ENCODE results near the gene GFRA1.

The GFRA1 gene

GRCh38 chr10:116043861-116044260 lies 229.1 kb downstream of the GFRA1 start:
- no peak overlapping the region for H3K4me2 ChIP-seq

GRCh38 chr10:116043304-116043703 lies 229.7 kb downstream of the GFRA1 start:
- Histone ChIP-seq H2AFZ (ENCODE audit: low read depth) (no peak overlapping the region), H3K27ac (no peak overlapping the region), H3K9ac (no peak overlapping the region), H4K20me1 (ENCODE audit: insufficient read depth) (no peaks in the 10 kb centered on the region), H3K4me2 (no peak overlapping the region), H3K27me3 (ENCODE audit: insufficient read depth, low read depth) (no peaks in the 10 kb centered on the region), H3K79me2 (ENCODE audit: insufficient read depth, low read depth) (no peaks in the 10 kb centered on the region), H3K4me3 (IDR thresholded peaks at IDR 0.05; ENCODE audit: insufficient read depth, low read depth, low read length) (no peak overlapping the region), H3K4me1 (ENCODE audit: low read depth, poor library complexity, severe bottlenecking) (no peaks in the 10 kb centered on the region), H3K36me3 (ENCODE audit: insufficient read depth) (no peaks in the 10 kb centered on the region)
- no peak for TF ChIP-seq CTCF (conservative IDR thresholded peaks at IDR 0.05; ENCODE audit: low read depth, low read length)

More at GRCh38 chr10:116043861-116044260, 229.1 kb downstream of the GFRA1 start:
- H3K9ac ChIP-seq = no peak overlapping the region
- H3K27ac ChIP-seq = no peak overlapping the region
- no peaks in the 10 kb centered on the region for H3K36me3 ChIP-seq (ENCODE audit: insufficient read depth)
- H4K20me1 ChIP-seq (ENCODE audit: insufficient read depth) = no peaks in the 10 kb centered on the region
- H3K79me2 ChIP-seq (ENCODE audit: insufficient read depth, low read depth) = no peaks in the 10 kb centered on the region
- H3K27me3 ChIP-seq (ENCODE audit: insufficient read depth, low read depth) = no peaks in the 10 kb centered on the region
- H2AFZ ChIP-seq (ENCODE audit: low read depth) = no peak overlapping the region
- H3K4me1 ChIP-seq (ENCODE audit: low read depth, poor library complexity, severe bottlenecking) = no peaks in the 10 kb centered on the region
- TF ChIP-seq CTCF (conservative IDR thresholded peaks at IDR 0.05; ENCODE audit: low read depth, low read length) = no peak
- no peak overlapping the region for H3K4me3 ChIP-seq (IDR thresholded peaks at IDR 0.05; ENCODE audit: insufficient read depth, low read depth, low read length)

- Histone ChIP-seq H3K36me3 (ENCODE audit: insufficient read depth) (no peaks in the 10 kb centered on the region), H3K27ac (no peak overlapping the region), H2AFZ (ENCODE audit: low read depth) (no peak overlapping the region), H3K4me3 (IDR thresholded peaks at IDR 0.05; ENCODE audit: insufficient read depth, low read depth, low read length) (no peak overlapping the region), H3K9ac (no peak overlapping the region), H4K20me1 (ENCODE audit: insufficient read depth) (no peaks in the 10 kb centered on the region), H3K4me2 (no peak overlapping the region), H3K79me2 (ENCODE audit: insufficient read depth, low read depth) (no peaks in the 10 kb centered on the region), H3K4me1 (ENCODE audit: low read depth, poor library complexity, severe bottlenecking) (no peaks in the 10 kb centered on the region), H3K27me3 (ENCODE audit: insufficient read depth, low read depth) (no peaks in the 10 kb centered on the region)
- TF ChIP-seq CTCF (conservative IDR thresholded peaks at IDR 0.05; ENCODE audit: low read depth, low read length) = no peak
Observed at GRCh38 chr10:116041948-116042347, 231.1 kb downstream of the GFRA1 start.

DNA sequence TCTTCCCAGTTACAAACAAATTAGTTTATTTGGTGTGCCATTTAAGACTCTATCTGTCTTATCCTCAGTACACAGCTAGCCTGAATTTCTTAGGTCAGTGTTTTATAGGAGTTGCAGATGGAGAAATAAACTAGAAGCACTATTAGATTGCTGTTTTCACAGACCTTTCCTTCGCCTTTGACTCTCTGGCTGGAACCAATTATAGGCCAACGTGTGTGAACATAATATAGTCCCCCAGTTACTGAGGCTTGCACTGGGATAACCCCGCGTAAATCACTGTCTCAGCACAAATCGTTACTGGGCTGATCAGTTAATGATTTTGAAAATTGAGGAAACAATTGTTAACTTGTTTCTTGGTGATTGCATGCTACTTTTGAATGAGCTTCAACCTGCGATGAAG lies 233.4 kb downstream of the GFRA1 start:
- no peaks in the 10 kb centered on the region for H3K79me2 ChIP-seq (ENCODE audit: insufficient read depth, low read depth)
- H3K4me2 ChIP-seq = no peak overlapping the region
- no peak overlapping the region for H2AFZ ChIP-seq (ENCODE audit: low read depth)
- no peak overlapping the region for H3K9ac ChIP-seq
- no peaks in the 10 kb centered on the region for H3K4me1 ChIP-seq (ENCODE audit: low read depth, poor library complexity, severe bottlenecking)
- no peak overlapping the region for H3K4me3 ChIP-seq (IDR thresholded peaks at IDR 0.05; ENCODE audit: insufficient read depth, low read depth, low read length)
- H3K27ac ChIP-seq = no peak overlapping the region
- no peaks in the 10 kb centered on the region for H4K20me1 ChIP-seq (ENCODE audit: insufficient read depth)
- no peaks in the 10 kb centered on the region for H3K27me3 ChIP-seq (ENCODE audit: insufficient read depth, low read depth)
- TF ChIP-seq CTCF (conservative IDR thresholded peaks at IDR 0.05; ENCODE audit: low read depth, low read length) = no peak
- no peaks in the 10 kb centered on the region for H3K36me3 ChIP-seq (ENCODE audit: insufficient read depth)

All from KMS-11 (cell line).